Mucosa of descending colon (tissue), 3 donors: ENCODE data around the gene ZIC5. TPM values are rescaled to one million over a fixed set of nuclear protein-coding genes. Genes with fewer than 3 reads are reported as not detected.
"Not testable (repeated sequence)": the region's sequence is repeated elsewhere in the genome, so short reads cannot be mapped to it uniquely, and the experiment has no call there.

ENCODE experiments used
- ATAC-seq: fragments of 200-7000 bp; cut with Tn5 transposase; one replicate; pipeline ENCODE4 v1.9.1; 2020; ENCODE audit warnings: mild to moderate bottlenecking, moderate library complexity
- DNase-seq, 3 donors: peaks; one replicate each; pipeline ENCODE4 v3.0.0-alpha.2; 2020
- H3K36me3 ChIP-seq: fragments of 200-600 bp; one replicate; pipeline ENCODE4 v1.8.0; 2021; ENCODE audit warnings: low read depth, mild to moderate bottlenecking
- H3K4me1 ChIP-seq: fragments of 200-600 bp; one replicate; pipeline ENCODE4 v1.8.0; 2021; ENCODE audit warnings: low read depth, mild to moderate bottlenecking
- H3K4me3 ChIP-seq: fragments of 200-600 bp; one replicate; pipeline ENCODE4 v1.8.0; 2021; ENCODE audit warnings: mild to moderate bottlenecking
- H3K9me3 ChIP-seq: fragments of 200-600 bp; one replicate; pipeline ENCODE4 v1.8.0; 2021; ENCODE audit warnings: mild to moderate bottlenecking
- CTCF ChIP-seq: fragments of 200-600 bp; IDR thresholded peaks from one replicate; pipeline ENCODE4 v1.8.0; 2022; ENCODE audit warnings: antibody characterized with exemption, mild to moderate bottlenecking
- intact Hi-C, 2 donors: fragments of 100-400 bp; cut with DNase I in 1 of 2; cut with micrococcal nuclease in 1 of 2; formaldehyde crosslinking; loops; one replicate each; pipeline versions ENCODE4 v1.11.0 to v1.11.1; 2022; cut with DNase I, micrococcal nuclease
- total RNA-seq, 3 donors: library from RNA; stranded (reverse); fragmentation: NEBNext Ultra II Directional in 2 of 3; extraction: Animal tissue kit (Norgen Biotek cat#: 25700) in 2 of 3; gene quantifications; one replicate each; pipeline versions ENCODE4 v1.2.1 to v1.2.4, GENCODE V29; 2021 to 2023
- donor health status: DM: no; HTN: no; CAD: no; lungs with moderate emphysema.
- donor health status: DM: no; HTN: no; CAD: no.
- donor health status: DM: no; HTN: yes; CAD: no.

The ZIC5 gene
- total RNA-seq, 3 donors from 2014 or later = not detected

GRCh38 chr13:99949679-99950413, 21.7 kb downstream of the ZIC5 start:
- H3K4me3 ChIP-seq = no peak overlapping the region
- peak; percentile 18 for ATAC-seq
- no peaks in the 10 kb centered on the region for H3K36me3 ChIP-seq
- peaks cover 3% of the 10 kb centered on the region for H3K4me1 ChIP-seq
- TF ChIP-seq CTCF = no peak
- H3K9me3 ChIP-seq = no peaks in the 10 kb centered on the region
- DNase-seq = no peak
- intact Hi-C loops = no loop called here

- peaks cover 3% of the 10 kb centered on the region for H3K4me1 ChIP-seq
- peak; percentile 56 for ATAC-seq
- H3K9me3 ChIP-seq = no peaks in the 10 kb centered on the region
- H3K4me3 ChIP-seq = no peak overlapping the region
- intact Hi-C loops = no loop called here
- H3K36me3 ChIP-seq = no peaks in the 10 kb centered on the region
- no peak for TF ChIP-seq CTCF
- peak in 1 of 3 donors; percentile 48 for DNase-seq
These were observed 22.5 kb downstream of the ZIC5 start for GRCh38 chr13:99948907-99949678.

DNA sequence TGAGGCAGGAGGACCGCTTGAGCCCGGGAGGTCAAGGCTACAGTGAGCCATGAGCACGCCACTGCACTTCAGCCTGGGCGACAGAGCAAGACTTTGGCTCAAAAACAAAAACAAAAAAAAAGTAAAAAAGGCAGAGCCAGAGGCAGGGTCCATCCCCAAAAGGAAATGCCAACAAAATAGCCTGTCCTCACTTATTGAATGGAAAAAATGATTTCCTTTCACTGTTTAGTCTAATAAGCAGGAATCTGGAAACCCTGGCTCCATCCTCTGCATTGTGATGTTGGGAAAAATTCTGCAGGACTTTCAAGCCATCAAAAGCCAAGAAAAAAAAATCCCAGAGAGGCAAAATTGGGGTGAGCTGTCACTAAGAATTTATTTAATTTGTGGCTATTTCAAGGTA, 23.2 kb downstream of the ZIC5 start:
- TF ChIP-seq CTCF = no peak
- no peak for ATAC-seq

DNA sequence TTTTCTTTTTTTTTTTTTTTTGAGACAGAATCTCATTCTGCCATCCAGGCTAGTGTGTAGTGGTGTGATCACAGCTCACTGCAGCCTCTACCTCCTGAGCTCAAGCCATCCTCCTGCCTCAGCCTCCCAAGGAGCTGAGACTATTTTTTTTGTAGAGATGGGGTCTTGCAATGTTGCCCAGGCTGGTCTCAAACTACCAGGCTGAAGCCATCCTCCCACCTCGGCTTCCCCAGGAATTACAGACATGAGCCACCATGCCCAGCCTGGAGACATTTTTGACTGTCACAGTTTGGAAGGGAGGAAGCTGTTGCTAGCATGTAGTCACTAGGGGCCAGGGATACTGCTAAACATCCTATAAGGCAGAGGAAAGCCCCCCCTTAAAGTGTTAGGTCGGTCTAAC, 23.9 kb downstream of the ZIC5 start:
- ATAC-seq (no peak), DNase-seq (no peak)
- Histone ChIP-seq H3K9me3 (no peaks in the 10 kb centered on the region), H3K36me3 (no peaks in the 10 kb centered on the region), H3K4me3 (no peak overlapping the region), H3K4me1 (no peaks in the 10 kb centered on the region)
- TF ChIP-seq CTCF = no peak
- intact Hi-C loops = no loop called here

More for the DNA sequence above, 23.2 kb downstream of the ZIC5 start:
- Histone ChIP-seq H3K36me3 (no peaks in the 10 kb centered on the region), H3K4me1 (peaks cover 3% of the 10 kb centered on the region), H3K4me3 (no peak overlapping the region), H3K9me3 (no peaks in the 10 kb centered on the region)
- DNase-seq = no peak
- intact Hi-C loops = no loop called here

DNA sequence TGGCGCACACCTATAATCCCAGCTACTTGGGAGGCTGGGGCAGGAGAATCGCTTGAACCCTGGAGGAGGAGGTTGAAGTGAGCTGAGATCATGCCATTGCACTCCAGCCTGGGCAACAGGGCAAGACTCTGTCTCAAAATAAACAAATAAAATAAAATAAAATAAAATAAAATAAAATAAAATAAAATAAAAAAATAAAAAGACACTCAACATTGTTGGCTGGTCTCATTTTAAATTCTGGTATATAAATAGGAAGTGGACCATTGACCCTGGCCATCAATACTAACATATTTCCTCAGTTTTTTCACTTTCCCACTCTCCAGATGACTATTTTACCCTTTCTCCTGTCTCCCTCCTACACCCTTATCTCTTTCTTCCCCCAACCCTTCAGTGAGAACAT, 26.1 kb downstream of the ZIC5 start:
- not testable (repeated sequence) for ATAC-seq

DNA sequence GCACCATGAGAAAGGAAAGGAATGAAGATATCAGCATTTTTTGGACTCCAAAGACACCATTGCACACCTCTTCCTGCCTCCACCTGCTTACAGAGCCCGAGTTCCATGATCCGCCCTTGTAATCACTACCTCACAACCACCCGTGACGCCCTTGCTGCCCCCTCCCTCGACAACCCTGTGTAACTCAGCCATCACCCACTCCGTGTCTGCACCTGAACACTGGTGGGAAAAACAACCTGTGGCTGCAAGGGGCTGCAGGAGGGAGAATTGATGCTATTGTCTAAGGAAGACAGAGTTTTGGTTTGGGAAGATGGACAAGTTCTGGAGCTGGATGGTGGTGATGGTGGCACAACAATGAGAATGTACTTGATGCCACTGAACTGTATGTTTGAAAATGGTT, 27.0 kb downstream of the ZIC5 start:
- ATAC-seq (no peak), DNase-seq (no peak)
- Histone ChIP-seq H3K4me1 (peaks cover 13% of the 10 kb centered on the region), H3K4me3 (no peak overlapping the region), H3K9me3 (no peaks in the 10 kb centered on the region), H3K36me3 (no peaks in the 10 kb centered on the region)
- no peak for TF ChIP-seq CTCF
- intact Hi-C loops = no loop called here

More for the DNA sequence above, 26.1 kb downstream of the ZIC5 start:
- H3K9me3 ChIP-seq, DNase-seq, H3K36me3 ChIP-seq, H3K4me3 ChIP-seq, intact Hi-C loops: not testable (repeated sequence)
- H3K4me1 ChIP-seq = peaks cover 13% of the 10 kb centered on the region
